Measurements from ENCODE around the gene ABCA4.

ABCA4 gene

DNA sequence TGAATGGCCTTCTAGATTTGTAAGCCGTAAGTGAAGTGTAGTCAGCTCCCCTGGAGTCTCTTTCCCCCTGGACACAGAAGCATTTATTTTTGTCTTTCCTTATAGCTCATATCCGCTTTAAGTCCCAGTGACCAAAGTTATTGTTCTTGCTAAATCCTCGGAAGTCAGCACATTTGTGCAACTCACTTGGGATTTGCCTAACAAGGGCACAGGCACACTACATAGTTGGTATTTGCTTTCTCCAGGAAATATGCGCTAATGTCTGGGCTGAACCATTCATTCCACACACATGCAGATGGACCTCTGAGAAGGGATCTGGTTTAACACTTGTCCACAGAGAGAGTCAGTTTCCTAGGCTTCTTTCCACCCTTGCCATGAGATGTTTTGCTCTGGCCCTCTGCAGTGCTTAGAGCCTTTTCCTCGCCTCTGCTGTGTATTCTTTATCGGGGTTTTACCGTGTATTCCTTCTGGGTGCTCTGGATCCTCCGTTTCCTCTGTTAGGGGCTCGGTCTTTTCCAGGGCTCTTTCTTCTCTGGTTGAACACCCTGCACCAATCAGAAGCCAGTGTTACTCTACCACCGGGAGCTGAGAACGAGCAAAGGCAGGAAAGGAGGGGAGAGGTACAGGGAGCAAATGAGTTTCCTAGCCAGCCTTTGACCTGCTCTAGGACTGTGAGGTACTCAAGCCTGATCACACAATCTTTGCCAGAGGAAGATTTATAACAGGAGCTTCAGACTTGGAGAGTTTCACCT is 72.4 kb downstream of the ABCA4 start:
- TF ChIP-seq FOXM1 (IDR thresholded peaks at IDR 0.05; ENCODE audit: borderline replicate concordance, low read depth) (no peak), RAD21 (IDR thresholded peaks at IDR 0.05; ENCODE audit: low read depth) (no peak), USF1 (IDR thresholded peaks at IDR 0.05) (no peak), CREB1 (IDR thresholded peaks at IDR 0.05; ENCODE audit: low read depth) (no peak)
- TF ChIP-seq, protein P1, sequence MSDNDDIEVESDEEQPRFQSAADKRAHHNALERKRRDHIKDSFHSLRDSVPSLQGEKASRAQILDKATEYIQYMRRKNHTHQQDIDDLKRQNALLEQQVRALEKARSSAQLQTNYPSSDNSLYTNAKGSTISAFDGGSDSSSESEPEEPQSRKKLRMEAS (IDR thresholded peaks at IDR 0.05): no peak

- no peak for TF ChIP-seq CEBPB (IDR thresholded peaks at IDR 0.05)
- no peak for TF ChIP-seq TAF1 (IDR thresholded peaks at IDR 0.05; ENCODE audit: low read depth)
- TF ChIP-seq CREB1 (IDR thresholded peaks at IDR 0.05; ENCODE audit: low read depth): no peak
- TF ChIP-seq ZBTB7A (IDR thresholded peaks at IDR 0.05; ENCODE audit: low read depth): no peak
- TF ChIP-seq, protein P1 (IDR thresholded peaks at IDR 0.05): no peak
- TF ChIP-seq, protein P2, sequence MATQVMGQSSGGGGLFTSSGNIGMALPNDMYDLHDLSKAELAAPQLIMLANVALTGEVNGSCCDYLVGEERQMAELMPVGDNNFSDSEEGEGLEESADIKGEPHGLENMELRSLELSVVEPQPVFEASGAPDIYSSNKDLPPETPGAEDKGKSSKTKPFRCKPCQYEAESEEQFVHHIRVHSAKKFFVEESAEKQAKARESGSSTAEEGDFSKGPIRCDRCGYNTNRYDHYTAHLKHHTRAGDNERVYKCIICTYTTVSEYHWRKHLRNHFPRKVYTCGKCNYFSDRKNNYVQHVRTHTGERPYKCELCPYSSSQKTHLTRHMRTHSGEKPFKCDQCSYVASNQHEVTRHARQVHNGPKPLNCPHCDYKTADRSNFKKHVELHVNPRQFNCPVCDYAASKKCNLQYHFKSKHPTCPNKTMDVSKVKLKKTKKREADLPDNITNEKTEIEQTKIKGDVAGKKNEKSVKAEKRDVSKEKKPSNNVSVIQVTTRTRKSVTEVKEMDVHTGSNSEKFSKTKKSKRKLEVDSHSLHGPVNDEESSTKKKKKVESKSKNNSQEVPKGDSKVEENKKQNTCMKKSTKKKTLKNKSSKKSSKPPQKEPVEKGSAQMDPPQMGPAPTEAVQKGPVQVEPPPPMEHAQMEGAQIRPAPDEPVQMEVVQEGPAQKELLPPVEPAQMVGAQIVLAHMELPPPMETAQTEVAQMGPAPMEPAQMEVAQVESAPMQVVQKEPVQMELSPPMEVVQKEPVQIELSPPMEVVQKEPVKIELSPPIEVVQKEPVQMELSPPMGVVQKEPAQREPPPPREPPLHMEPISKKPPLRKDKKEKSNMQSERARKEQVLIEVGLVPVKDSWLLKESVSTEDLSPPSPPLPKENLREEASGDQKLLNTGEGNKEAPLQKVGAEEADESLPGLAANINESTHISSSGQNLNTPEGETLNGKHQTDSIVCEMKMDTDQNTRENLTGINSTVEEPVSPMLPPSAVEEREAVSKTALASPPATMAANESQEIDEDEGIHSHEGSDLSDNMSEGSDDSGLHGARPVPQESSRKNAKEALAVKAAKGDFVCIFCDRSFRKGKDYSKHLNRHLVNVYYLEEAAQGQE (IDR thresholded peaks at IDR 0.05; ENCODE audit: low read depth): no peak
- no peak for TF ChIP-seq TEAD4 (IDR thresholded peaks at IDR 0.05)
- TF ChIP-seq FOXM1 (IDR thresholded peaks at IDR 0.05; ENCODE audit: borderline replicate concordance, low read depth): no peak
- TF ChIP-seq RAD21 (IDR thresholded peaks at IDR 0.05; ENCODE audit: low read depth): no peak
- TF ChIP-seq EGR1 (IDR thresholded peaks at IDR 0.05): no peak
- no peak for TF ChIP-seq NFIC (IDR thresholded peaks at IDR 0.05)
Measured at GRCh38 chr1:94047949-94048348, 73.0 kb downstream of the ABCA4 start.

- TF ChIP-seq, protein P1 (IDR thresholded peaks at IDR 0.05): peak; percentile 91
- TF ChIP-seq TEAD4 (IDR thresholded peaks at IDR 0.05) (peak; percentile 90), YY1 (IDR thresholded peaks at IDR 0.05; ENCODE audit: low read depth) (0 out of 2 replicates have a peak, but pooled peaks have one; percentile 44), USF1 (IDR thresholded peaks at IDR 0.05) (peak; percentile 89), EP300 (IDR thresholded peaks at IDR 0.05; ENCODE audit: borderline replicate concordance) (no peak), RAD21 (IDR thresholded peaks at IDR 0.05; ENCODE audit: low read depth) (peak; percentile 77)
Measured at GRCh38 chr1:94045465-94046056, 75.4 kb downstream of the ABCA4 start.

GRCh38 chr1:94044891-94045290 is 76.1 kb downstream of the ABCA4 start:
- TF ChIP-seq USF1 (IDR thresholded peaks at IDR 0.05) (no peak), TAF1 (IDR thresholded peaks at IDR 0.05; ENCODE audit: low read depth) (no peak)

DNA sequence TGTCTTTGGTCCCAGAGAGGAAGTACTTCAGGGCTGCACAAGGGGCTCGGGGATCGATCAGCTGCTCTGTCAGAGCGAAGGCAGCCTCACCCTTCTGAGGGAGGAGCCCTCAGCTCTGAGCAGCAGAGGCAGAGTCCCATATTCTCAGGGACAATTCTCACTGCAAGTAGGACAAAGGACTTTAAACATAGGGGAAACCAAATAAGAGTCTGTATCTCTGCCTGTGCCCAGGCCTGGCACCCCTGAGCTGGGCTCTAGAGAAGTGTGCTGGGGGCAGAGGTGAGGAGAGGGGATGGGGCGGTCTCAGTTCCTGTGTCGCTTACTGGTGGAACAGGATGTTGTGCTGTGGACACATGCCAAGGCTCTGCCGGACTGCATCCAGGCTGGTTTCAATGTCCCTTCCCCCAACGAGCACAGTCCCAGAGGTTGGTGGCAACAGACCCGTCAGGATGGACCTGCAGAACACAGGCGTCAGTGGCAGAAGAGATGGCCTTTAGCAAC is 76.6 kb downstream of the ABCA4 start:
- TF ChIP-seq CREB1 (IDR thresholded peaks at IDR 0.05; ENCODE audit: low read depth) (no peak), TAF1 (IDR thresholded peaks at IDR 0.05; ENCODE audit: low read depth) (no peak), NFIC (IDR thresholded peaks at IDR 0.05) (no peak)
- TF ChIP-seq, protein P1 (IDR thresholded peaks at IDR 0.05): no peak

DNA sequence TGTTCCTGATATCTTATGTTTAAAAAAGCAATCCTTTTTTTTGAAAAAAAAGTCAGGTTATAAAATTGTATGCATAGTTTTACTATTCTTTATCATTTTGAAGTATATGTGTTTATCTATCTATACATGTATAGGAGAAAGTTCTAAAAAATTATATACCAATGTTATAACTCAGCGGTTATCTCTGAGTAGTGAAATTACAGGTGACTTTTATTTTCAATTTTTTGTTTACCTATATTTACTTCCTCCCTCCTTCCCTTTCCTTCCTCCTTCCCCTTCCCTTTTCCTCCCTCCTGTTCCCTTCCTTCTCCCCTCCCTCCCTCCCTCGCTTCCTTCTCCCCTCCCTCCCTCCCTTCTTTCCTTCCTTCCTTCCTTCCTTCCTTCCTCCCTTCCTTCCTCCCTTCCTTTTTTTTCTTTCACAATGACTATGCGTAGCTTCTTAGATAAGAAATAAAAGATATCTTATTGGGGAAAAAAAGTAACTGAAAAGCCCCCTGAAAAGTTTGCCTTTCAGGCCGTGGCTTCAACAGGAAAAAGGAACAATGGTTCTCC is 77.1 kb downstream of the ABCA4 start:
- no peak for TF ChIP-seq RAD21 (IDR thresholded peaks at IDR 0.05; ENCODE audit: low read depth)
- TF ChIP-seq, protein P2 (IDR thresholded peaks at IDR 0.05; ENCODE audit: low read depth): no peak
- TF ChIP-seq EGR1 (IDR thresholded peaks at IDR 0.05): no peak
- no peak for TF ChIP-seq TEAD4 (IDR thresholded peaks at IDR 0.05)
- TF ChIP-seq CEBPB (IDR thresholded peaks at IDR 0.05): no peak
- TF ChIP-seq, protein P1 (IDR thresholded peaks at IDR 0.05): no peak
- no peak for TF ChIP-seq TAF1 (IDR thresholded peaks at IDR 0.05; ENCODE audit: low read depth)
- no peak for TF ChIP-seq ZBTB7A (IDR thresholded peaks at IDR 0.05; ENCODE audit: low read depth)
- no peak for TF ChIP-seq TCF12 (IDR thresholded peaks at IDR 0.05; ENCODE audit: low read depth)
- TF ChIP-seq EP300 (IDR thresholded peaks at IDR 0.05; ENCODE audit: borderline replicate concordance): no peak
- TF ChIP-seq USF1 (IDR thresholded peaks at IDR 0.05): no peak
